DMS153 (cell line): Measurements from ENCODE around the gene DNAH8.

Source experiments
- DNase-seq: peaks from one replicate; lab custom pipeline; 2025; lab: John Stamatoyannopoulos, UW

Gene DNAH8

GRCh38 chr6:38702558-38703397 lies 12.3 kb upstream of the DNAH8 start, which contains the start of gene GLO1:
Gene GLO1 (minus strand): TSS chr6:38703145. CDS start chr6:38703054, 91 bp downstream.
- DNase-seq: peak; percentile 97

- no peak for DNase-seq
Measured at GRCh38 chr6:38703949-38704590, 11.0 kb upstream of the DNAH8 start.

GRCh38 chr6:38705924-38706323 lies 9.2 kb upstream of the DNAH8 start:
- DNase-seq: no peak

GRCh38 chr6:38708496-38708895 lies 6.6 kb upstream of the DNAH8 start:
- no peak for DNase-seq

DNA sequence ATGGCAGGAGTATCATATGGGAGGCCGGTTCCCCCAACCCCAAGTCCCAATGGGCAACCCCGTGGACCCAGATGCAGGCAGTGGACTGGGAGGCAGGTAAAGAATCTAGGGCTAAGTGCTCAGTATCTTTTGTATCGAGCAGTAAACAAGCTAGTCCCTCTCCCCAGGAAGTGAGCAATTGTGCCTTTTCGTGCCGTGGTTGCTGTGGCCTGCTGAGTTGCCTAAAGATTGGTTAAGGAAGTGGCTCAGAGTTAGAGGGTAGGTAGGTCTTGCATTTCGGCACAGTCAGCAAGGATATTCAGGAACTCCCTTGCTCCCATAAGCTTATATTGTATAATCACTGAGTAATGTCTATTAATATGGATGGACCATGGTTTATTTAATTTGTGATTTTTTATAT lies 1.3 kb upstream of the DNAH8 start:
- DNase-seq: peak; percentile 13

DNA sequence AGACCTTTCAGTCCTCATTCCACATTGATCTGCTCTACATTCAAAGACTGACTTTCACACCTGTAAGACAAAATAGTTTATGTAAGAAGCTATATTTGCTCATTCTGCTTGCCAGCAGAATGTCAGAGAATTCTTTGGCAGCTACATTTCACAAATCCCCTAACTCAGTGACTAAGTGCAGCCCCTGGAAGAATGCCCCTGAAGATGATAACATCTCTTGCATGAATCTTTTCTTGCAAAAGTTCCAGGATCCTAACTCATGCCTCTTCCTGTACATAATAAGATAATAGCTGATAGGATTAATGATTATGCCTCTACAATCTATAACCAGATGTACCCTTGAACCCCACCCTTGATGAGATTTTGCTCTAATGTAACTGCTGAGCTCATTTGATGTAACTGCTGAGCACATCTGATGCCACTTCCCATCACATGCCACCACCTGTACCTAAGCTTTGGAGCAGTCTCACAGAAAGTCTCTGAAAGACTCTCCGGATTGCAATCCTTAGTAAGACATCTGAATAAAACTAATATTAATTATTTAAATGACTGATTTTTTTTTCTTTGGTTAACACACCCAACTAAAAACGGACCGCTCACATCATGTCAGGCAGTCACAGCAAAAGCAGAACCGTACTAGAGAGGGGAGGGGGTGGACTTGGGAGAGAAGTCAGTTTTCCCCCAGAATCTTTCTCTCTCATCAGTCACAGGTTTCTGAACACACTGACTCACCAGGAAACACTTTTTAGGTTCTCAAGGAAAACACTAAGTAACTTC lies 684 bp upstream of the DNAH8 start:
- no peak for DNase-seq

GRCh38 chr6:38716825-38717224 lies 1.7 kb downstream of the DNAH8 start:
- no peak for DNase-seq

DNA sequence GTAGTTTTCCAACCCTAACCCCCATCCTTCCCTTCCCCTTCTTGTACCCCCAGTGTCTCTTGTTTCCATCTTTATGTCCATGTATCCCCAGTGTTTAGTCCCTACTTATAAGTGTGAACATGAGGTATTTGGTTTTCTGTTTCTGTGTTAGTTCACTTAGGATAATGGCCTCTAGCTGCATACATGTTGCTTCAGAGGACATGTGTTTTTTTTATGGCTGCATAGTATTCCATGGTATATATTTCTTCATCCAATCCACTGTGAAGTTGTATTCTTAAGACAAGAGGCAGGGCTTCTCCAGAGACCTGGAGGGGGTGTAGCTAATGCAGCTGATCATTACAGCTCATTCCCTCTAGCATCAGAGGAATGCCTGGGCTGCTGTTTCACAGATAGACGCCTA lies 4.2 kb downstream of the DNAH8 start:
- DNase-seq: no peak

DNA sequence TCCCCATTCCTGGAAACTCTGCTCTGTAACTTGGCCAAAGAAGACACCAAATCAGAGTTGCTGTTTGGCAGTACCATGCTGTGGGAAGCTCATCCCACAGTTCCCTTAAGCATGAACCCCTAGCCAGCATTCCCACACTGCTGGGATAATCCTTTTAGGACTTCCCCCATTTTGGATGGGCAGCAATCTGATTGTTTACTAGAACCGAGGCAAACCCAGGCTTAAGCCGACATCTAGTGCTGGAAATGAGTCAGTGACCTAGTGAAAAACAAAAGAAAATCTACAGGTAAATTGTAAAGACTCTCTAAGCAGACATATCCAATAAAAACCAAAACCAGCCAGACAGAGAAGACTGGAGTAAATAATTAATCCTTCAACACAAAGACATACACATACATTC lies 5.2 kb downstream of the DNAH8 start:
- DNase-seq: no peak

DNA sequence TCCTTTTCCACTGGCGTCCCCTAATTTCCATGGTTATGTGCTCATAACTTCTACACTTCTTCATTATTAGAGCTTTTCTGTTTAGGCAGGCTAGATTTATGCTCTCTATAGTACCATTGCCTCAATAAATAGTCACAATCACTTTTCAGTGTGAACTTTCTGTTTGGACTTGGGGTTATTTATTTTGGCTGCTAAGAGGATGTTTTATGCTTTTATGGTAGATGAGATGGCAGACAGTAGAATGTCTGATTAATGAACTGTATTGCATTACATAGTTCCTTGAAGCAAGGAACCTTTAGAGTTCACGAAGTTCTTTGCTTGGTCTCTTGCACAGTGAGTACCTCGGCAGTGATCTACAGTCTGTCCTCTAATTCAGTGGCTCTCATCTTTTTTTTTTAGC lies 6.9 kb downstream of the DNAH8 start:
- no peak for DNase-seq

- DNase-seq: no peak
Measured at GRCh38 chr6:38722727-38723334, 7.7 kb downstream of the DNAH8 start.

DNA sequence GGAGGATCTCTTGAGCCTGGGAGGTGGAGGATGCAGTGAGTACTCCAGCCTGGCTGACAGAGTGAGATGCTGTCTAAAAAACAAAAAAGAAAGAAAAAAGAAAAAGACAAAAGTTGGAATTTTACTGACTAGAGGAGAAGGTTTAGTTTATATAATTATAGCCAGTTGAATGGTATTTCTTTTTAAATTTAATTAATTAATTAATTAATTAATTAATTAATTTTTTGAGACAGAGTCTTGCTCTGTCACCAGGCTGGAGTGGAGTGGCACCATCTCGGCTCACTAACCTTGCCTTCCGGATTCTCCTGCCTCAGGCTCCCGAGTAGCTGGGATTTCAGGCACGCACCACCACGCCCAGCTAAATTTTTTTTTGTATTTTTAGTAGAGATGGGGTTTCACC lies 8.7 kb downstream of the DNAH8 start:
- DNase-seq: no peak

- no peak for DNase-seq
Measured at GRCh38 chr6:38724343-38724742, 9.2 kb downstream of the DNAH8 start.

DNA sequence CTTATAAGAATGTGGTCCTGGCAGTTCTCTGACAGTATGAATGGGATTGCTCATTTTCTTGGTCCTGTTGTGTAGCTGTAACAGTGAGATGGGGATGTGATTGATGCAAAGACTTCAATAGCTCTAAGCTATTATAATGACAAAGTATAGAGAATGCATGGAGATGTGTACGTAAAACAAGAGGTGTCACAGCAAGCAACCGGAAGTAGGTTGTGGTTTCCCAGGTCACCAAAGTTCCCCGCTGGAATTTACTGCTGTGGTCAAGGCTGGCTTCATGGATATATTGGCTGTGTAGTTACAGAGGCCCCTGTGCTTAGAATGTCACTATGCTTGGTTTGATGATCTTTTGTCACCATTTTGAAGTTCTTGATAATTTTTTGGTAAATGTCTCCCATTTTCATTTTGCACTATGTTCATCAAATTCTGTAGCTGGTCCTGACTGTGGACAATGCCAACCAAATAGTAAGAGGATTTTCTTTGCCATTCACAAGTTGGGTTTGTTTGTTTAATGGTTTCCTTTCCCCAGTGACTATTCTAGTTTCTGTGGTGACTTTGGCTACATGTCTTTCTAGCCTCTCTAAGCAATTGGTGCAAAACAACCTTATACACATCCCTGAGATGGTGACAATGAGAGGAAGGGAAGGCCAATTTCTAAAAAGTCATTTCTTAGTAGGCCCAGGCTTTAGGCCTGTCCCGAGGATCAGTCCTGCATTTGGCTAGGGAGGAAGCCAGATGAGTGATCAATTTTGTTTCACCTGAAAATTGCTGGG lies 10.5 kb downstream of the DNAH8 start:
- DNase-seq: no peak

DNA sequence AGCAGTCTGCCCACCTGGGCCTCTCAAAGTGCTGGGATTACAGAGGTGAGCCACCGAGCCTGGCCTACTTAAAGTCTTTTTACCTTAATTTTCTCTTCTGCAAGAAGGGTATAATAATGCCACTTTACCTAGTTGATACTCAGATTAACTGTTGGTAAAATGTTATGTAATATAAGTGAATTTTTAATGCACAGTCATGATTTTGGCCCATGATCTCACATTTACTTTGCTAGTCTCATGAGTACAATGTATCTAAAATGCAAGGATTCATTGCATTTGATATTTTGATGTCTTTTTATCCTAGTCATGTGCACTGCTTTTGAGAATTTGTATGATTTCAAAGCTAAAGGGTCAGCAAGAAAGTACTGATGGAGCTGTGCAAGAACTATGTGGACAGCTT lies 13.1 kb downstream of the DNAH8 start:
- DNase-seq: no peak

DNA sequence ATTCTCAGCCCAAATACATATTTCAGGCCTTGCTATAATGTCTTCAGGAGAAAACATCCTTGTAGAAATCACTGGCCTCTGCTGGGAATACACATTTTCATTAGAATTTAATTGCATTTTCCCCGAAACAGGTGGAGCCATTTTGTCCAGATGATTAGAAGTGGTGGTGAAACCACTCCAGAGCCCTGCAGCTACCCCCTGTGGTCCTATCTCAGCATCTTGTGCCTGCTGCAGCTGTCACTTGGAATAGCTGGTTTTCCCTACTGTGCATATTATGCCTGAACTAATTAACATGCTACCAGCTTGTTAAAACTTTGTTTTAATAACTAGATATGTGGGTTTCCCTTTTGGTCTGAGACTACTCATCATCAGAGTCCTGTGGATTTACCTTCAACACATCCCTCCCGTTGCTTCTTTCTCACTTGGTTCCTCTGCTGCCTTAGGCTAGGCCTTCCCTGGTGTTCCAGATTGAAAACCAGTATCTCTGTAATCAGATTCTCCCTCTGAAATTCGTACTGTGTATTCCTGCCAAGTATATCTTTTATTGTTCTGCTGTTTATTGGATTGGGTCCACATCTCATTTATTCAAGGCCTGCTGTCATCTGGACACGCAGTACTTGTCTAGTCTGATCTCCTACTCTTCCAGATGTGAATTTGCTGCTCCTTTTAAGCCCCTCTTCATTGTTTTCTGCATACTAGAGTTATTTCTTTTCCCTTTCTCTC lies 15.2 kb downstream of the DNAH8 start:
- DNase-seq: no peak

GRCh38 chr6:38736951-38737350 lies 21.8 kb downstream of the DNAH8 start:
- no peak for DNase-seq

GRCh38 chr6:38738261-38738660 lies 23.1 kb downstream of the DNAH8 start:
- no peak for DNase-seq

- no peak for DNase-seq
Measured at GRCh38 chr6:38739532-38739931, 24.4 kb downstream of the DNAH8 start.

- no peak for DNase-seq
Measured at GRCh38 chr6:38749473-38749872, 34.4 kb downstream of the DNAH8 start.
